Pancreas (tissue), 10 donors: ENCODE data around the gene NFIC. TPM values are rescaled to one million over a fixed set of nuclear protein-coding genes. Genes with fewer than 3 reads are reported as not detected.
"Not testable (repeated sequence)": the region's sequence is repeated elsewhere in the genome, so short reads cannot be mapped to it uniquely, and the experiment has no call there.

Source experiments
- ATAC-seq, 4 donors: fragments of 200-7000 bp; cut with Tn5 transposase; one replicate each; pipeline versions ENCODE4 v1.8.0 to v1.9.1; 2020; ENCODE audit warnings: mild to moderate bottlenecking in 4 of 4, moderate library complexity in 4 of 4
- DNase-seq, 6 donors: peaks; one replicate each; pipeline ENCODE4 v3.0.0-alpha.2; 2020
- FAIRE-seq: peaks from 2 replicates; lab custom pipeline; 2012; peaks lifted over from hg19 to GRCh38; lab: Jason Lieb, UNC
- H3K27ac ChIP-seq, 4 donors: fragments of 200-600 bp; sonication (generic); 1 replicate in 3 of 4; 2 replicates in 1 of 4; pipeline versions ENCODE4 v1.5.0 to v1.8.0; 2020
- H3K27me3 ChIP-seq, 4 donors: fragments of 200-600 bp; one replicate each; pipeline ENCODE4 v1.8.0; 2021
- H3K36me3 ChIP-seq, 3 donors: fragments of 200-600 bp; sonication (generic) in 1 of 3; one replicate each; pipeline versions ENCODE4 v1.5.0 to v1.8.0; 2020 to 2021
- H3K4me1 ChIP-seq, 3 donors: fragments of 200-600 bp; one replicate each; pipeline ENCODE4 v1.8.0; 2021
- H3K4me3 ChIP-seq, 4 donors: fragments of 200-600 bp; sonication (generic) in 2 of 4; one replicate each; pipeline versions ENCODE4 v1.5.0 to v1.8.0; 2020 to 2021
- H3K9me3 ChIP-seq, 4 donors: fragments of 200-600 bp; one replicate each; pipeline ENCODE4 v1.8.0; 2021
- WGBS, 2 donors: extraction: QIAGEN DNeasy Blood & Tissue Kit; methylation state at CpG; one replicate each; pipeline ENCODE4 v1.1.7; 2013; 5-methylcytosine and 5-hydroxymethylcytosine counted together
- intact Hi-C, 3 donors: fragments of 100-400 bp; cut with DNase I; formaldehyde crosslinking; loops; one replicate each; pipeline versions ENCODE4 v1.11.1 to v1.14.2; 2022
- polyA plus RNA-seq, 2 donors: library from polyadenylated mRNA; stranded (reverse); fragments of 200-250 nt; gene quantifications; one replicate each; pipeline ENCODE4 v1.2.3, GENCODE V29; 2013
- total RNA-seq, 6 donors: library from RNA; stranded (reverse); fragmentation: NEBNext Ultra II Directional in 4 of 6; extraction: Animal tissue kit (Norgen Biotek cat#: 25700) in 4 of 6; gene quantifications; one replicate each; pipeline versions ENCODE4 v1.2.1 to v1.2.4, GENCODE V29; 2021 to 2023
- TF ChIP-seq, protein P1 (sequence below), 4 donors: fragments of 200-600 bp; sonication (generic) in 3 of 4; IDR thresholded peaks; one replicate each; pipeline versions ENCODE4 v1.5.0 to v1.8.0; 2021; ENCODE audit warnings: antibody characterized with exemption in 4 of 4
- donor health status: healthy with polysubstance abuse.
- donor health status: DM: no; HTN: no; CAD: no; lungs with moderate emphysema.
- donor health status: DM: no; HTN: no; CAD: no.
- donor health status: control.
- donor health status: control.
- donor health status: Bipolar disorder and iron deficiency.
- donor health status: DM: yes; HTN: yes; CAD: no.
- donor health status: DM: no; HTN: no; CAD: no.
- donor health status: DM: no; HTN: no; CAD: no.
- donor health status: DM: yes; HTN: yes; CAD: no.

The NFIC gene
- total and polyA plus RNA-seq, 8 donors, result 21.3 to 203 (median 115) TPM

DNA sequence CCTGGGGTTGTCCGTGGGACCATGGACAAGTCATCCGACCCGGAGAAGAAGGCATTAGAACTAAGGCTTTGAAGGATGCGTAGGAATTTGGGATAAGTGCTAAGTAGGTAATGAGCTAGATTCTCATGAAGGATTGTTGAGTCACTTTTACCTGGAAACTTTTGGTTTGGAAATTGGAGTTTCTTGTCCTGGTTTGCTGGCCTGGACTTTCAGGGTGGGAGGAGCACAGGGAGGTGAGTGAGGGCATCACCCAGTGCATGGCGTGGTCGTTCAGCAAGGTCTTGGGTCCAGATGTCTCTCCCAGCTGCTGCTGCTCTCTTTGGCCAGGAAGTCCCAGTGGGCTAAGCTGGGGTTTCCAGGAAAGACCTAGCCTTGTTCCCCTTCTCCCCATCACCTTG is 7.6 kb downstream of the NFIC start:
- peak overlapping the region; percentile 25 to 88 (median 84) for H3K27ac ChIP-seq
- WGBS, 2 donors, result 71 to 74% methylated on average over 6 of the region's 6 CpGs
- intact Hi-C loops, result no loop called here
- TF ChIP-seq, protein P1, sequence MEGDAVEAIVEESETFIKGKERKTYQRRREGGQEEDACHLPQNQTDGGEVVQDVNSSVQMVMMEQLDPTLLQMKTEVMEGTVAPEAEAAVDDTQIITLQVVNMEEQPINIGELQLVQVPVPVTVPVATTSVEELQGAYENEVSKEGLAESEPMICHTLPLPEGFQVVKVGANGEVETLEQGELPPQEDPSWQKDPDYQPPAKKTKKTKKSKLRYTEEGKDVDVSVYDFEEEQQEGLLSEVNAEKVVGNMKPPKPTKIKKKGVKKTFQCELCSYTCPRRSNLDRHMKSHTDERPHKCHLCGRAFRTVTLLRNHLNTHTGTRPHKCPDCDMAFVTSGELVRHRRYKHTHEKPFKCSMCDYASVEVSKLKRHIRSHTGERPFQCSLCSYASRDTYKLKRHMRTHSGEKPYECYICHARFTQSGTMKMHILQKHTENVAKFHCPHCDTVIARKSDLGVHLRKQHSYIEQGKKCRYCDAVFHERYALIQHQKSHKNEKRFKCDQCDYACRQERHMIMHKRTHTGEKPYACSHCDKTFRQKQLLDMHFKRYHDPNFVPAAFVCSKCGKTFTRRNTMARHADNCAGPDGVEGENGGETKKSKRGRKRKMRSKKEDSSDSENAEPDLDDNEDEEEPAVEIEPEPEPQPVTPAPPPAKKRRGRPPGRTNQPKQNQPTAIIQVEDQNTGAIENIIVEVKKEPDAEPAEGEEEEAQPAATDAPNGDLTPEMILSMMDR (IDR thresholded peaks at IDR 0.05), result no peak
- ATAC-seq, result no peak
- peaks cover 11 to 34% (median 31%) of the 10 kb centered on the region in 3 donors for H3K4me1 ChIP-seq
- H3K36me3 ChIP-seq, result no peaks in the 10 kb centered on the region
- H3K27me3 ChIP-seq, result no peaks in the 10 kb centered on the region
- no peak for DNase-seq
- FAIRE-seq, result no peak
- no peaks in the 10 kb centered on the region for H3K9me3 ChIP-seq
- H3K4me3 ChIP-seq, result no peak overlapping the region

DNA sequence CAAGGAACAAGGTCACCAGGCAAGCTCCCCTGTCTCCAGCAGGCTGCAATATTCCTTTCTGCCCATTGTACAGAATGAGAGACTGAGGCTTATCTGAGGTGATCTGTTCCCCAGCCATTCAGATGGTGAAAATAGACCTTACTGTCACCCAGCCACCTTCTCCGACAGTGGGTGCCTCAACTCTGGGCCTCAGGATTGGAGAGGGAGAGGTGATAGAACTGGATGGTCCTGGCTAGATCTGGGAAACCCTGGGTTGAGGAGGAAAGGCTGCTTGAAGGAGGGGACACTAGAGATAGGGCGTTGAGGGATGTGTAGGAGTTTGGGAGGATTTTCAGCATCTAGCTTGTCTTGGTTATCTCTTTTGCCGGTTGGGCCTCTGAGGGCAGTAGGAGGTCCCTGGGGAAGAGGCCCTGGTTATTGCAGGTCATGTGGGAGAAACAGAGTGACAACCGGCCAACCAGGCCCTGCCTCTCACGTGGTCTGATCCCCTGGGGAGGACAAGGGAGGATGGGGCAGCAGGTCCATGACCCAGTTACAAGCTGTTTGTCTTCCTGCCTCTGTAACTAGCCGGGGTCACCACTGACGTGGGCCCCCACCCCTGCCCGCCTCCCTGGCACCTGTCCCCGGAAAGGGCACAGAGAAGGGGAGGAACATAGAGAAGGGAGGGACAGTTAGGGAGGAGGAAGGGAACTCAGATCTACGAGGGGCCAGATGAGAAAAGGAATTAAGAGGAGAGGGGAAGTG is 8.2 kb downstream of the NFIC start:
- Histone ChIP-seq H3K4me1 (peaks cover 11 to 34% (median 31%) of the 10 kb centered on the region in 3 donors), H3K27me3 (no peaks in the 10 kb centered on the region), H3K4me3 (peak overlapping the region in 2 of 4 donors; percentile 21), H3K36me3 (no peaks in the 10 kb centered on the region), H3K9me3 (no peaks in the 10 kb centered on the region), H3K27ac (peak overlapping the region; percentile 69 to 88 (median 84))
- ATAC-seq (peak; percentile 73 to 82 (median 79)), FAIRE-seq (no peak), DNase-seq (peak; percentile 81 to 97 (median 95))
- TF ChIP-seq, protein P1 (IDR thresholded peaks at IDR 0.05), result no peak
- 19 to 24% methylated on average over 10 of the region's 10 CpGs for WGBS, 2 donors
- intact Hi-C loops, result no loop called here

DNA sequence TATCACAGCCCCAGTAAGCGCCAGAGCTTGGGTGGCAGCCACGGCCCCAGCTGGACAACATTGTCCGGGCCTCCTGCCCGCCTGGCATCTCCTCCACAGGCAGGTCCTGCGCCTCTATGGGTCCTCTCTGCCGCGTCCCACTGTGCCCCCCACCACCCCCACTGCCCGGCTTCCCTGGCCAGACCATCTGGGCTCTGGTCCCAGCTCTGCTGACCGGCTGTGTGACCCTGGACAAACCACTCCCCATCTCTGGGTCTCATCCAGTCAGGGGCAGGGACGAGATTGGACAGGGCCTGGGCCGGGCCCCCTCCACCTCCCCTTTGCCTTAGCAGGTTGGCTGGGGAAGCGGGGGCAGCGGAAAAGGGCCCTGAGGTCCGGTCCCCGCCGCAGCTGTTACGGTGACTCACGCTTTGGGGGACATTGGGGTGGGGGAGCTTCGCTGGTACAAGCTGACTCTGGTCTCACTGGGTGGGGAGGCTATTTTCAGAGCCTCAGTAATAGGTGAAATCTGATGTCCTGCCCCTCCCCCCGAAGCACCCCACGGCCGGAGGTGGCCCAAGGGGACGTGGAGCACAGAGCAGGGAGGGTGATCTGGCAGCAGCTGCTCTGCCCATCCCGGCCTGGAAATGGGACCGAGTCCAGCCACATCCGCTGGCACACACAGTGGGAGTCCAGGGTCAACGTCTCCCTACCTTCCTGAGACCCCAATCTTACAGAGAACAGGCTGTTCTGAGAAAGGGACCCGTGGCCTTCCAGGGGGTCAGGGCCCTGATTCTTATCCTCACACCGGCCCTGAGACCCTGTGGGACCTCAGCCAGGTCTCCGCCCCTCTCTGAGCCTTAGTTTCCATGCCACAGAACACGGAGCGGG is 9.1 kb downstream of the NFIC start:
- no peaks in the 10 kb centered on the region for H3K36me3 ChIP-seq
- peak; percentile 67 to 79 (median 78) for ATAC-seq
- intact Hi-C loops, result no loop called here
- DNase-seq, result peak; percentile 85 to 96 (median 92)
- no peaks in the 10 kb centered on the region for H3K9me3 ChIP-seq
- FAIRE-seq, result no peak
- TF ChIP-seq, protein P1 (IDR thresholded peaks at IDR 0.05), result no peak
- 9 to 11% methylated on average over 32 of the region's 32 CpGs for WGBS, 2 donors
- H3K4me3 ChIP-seq, result peak overlapping the region in 2 of 4 donors; percentile 21 to 23
- peak overlapping the region; percentile 69 to 88 (median 84) for H3K27ac ChIP-seq
- H3K4me1 ChIP-seq, result peaks cover 11 to 31% (median 31%) of the 10 kb centered on the region in 3 donors
- H3K27me3 ChIP-seq, result no peaks in the 10 kb centered on the region

DNA sequence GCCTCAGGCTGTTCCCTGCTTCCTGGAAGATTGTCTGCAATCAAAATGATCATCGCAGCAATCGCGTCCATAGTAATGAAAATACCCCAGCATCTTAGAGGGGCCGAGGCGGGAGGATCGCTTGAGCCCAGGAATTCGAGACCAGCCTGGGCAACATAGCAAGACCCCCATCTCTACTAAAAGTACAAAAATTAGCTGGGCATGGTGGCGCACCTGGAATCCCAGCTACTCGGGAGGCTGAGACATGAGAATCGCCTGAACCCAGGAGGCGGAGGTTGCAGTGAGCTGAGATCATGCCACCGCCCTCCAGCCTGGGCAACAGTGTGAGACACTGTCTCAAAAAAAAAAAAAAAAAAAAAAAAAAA is 9.7 kb downstream of the NFIC start:
- H3K9me3 ChIP-seq, H3K27me3 ChIP-seq, ATAC-seq, intact Hi-C loops, FAIRE-seq, H3K36me3 ChIP-seq: not testable (repeated sequence)
- peak overlapping the region; percentile 69 to 88 (median 84) for H3K27ac ChIP-seq
- WGBS, 2 donors, result 71 to 80% methylated on average over 12 of the region's 12 CpGs
- H3K4me3 ChIP-seq, result peak overlapping the region in 2 of 4 donors; percentile 21 to 23
- DNase-seq, result peak in 1 of 6 donors; percentile 50
- H3K4me1 ChIP-seq, result peaks cover 11 to 31% (median 26%) of the 10 kb centered on the region in 3 donors
